ENCODE results near the gene SPPL2B.

GRCh38 chr19:2288818-2289713 is 39.4 kb upstream of the SPPL2B start:
- TF ChIP-seq FOXM1 (IDR thresholded peaks at IDR 0.05; ENCODE audit: borderline replicate concordance) (no peak), SUZ12 (IDR thresholded peaks at IDR 0.05) (no peak), FOXA1 (IDR thresholded peaks at IDR 0.05) (no peak), BHLHE40 (IDR thresholded peaks at IDR 0.05; ENCODE audit: borderline replicate concordance) (no peak), HDGF (IDR thresholded peaks at IDR 0.05; ENCODE audit: borderline replicate concordance) (no peak), TARDBP (IDR thresholded peaks at IDR 0.05) (no peak)
- TF ChIP-seq, protein P1, sequence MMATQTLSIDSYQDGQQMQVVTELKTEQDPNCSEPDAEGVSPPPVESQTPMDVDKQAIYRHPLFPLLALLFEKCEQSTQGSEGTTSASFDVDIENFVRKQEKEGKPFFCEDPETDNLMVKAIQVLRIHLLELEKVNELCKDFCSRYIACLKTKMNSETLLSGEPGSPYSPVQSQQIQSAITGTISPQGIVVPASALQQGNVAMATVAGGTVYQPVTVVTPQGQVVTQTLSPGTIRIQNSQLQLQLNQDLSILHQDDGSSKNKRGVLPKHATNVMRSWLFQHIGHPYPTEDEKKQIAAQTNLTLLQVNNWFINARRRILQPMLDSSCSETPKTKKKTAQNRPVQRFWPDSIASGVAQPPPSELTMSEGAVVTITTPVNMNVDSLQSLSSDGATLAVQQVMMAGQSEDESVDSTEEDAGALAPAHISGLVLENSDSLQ (IDR thresholded peaks at IDR 0.05), result no peak
